GM23338 (cell line): Measurements from ENCODE around the gene MCIDAS. TPM values are rescaled to one million over a fixed set of nuclear protein-coding genes. Genes with fewer than 3 reads are reported as not detected.

Experiments
- ATAC-seq: fragments of 200-7000 bp; cut with Tn5 transposase; 3 replicates; pipeline ENCODE4 v1.9.1; 2020
- DNase-seq: peaks from one replicate; pipeline ENCODE4 v3.0.0-alpha.2; 2015; ENCODE audit warnings: low spot score
- H2AFZ ChIP-seq: fragments of 200-600 bp; sonication (generic); 2 replicates; pipeline ENCODE4 v1.8.0; 2016; ENCODE audit warnings: antibody characterized with exemption, mild to moderate bottlenecking, moderate library complexity
- H3F3A ChIP-seq: fragments of 200-600 bp; sonication (generic); replicated peaks from 2 replicates; pipeline ENCODE4 v1.8.0; 2017; ENCODE audit warnings: antibody characterized with exemption, mixed run types, low read depth
- H3K27ac ChIP-seq: fragments of 200-600 bp; sonication (generic); 2 replicates; pipeline ENCODE4 v1.6.1; 2016; ENCODE audit warnings: low read depth
- H3K27me3 ChIP-seq: fragments of 200-600 bp; sonication (generic); 2 replicates; pipeline ENCODE4 v1.8.0; 2016; ENCODE audit warnings: mild to moderate bottlenecking, mixed run types, moderate library complexity; ENCODE audit not compliant: insufficient read depth
- H3K36me3 ChIP-seq: fragments of 200-600 bp; sonication (generic); 2 replicates; pipeline ENCODE4 v1.8.0; 2016; ENCODE audit warnings: mild to moderate bottlenecking; ENCODE audit not compliant: insufficient read depth
- H3K4me1 ChIP-seq: fragments of 200-600 bp; sonication (generic); 2 replicates; pipeline ENCODE4 v1.8.0; 2016; ENCODE audit warnings: mild to moderate bottlenecking, moderate library complexity; ENCODE audit not compliant: insufficient read depth
- H3K4me2 ChIP-seq: fragments of 200-600 bp; sonication (generic); 2 replicates; pipeline ENCODE4 v1.7.1; 2017; ENCODE audit warnings: mixed run types
- H3K4me3 ChIP-seq: fragments of 200-600 bp; sonication (generic); 2 replicates; pipeline ENCODE4 v1.6.1; 2016; ENCODE audit warnings: mixed run types
- H3K79me2 ChIP-seq: fragments of 200-600 bp; sonication (generic); replicated peaks from 2 replicates; pipeline ENCODE4 v1.8.0; 2017; ENCODE audit warnings: mild to moderate bottlenecking; ENCODE audit not compliant: insufficient read depth
- H3K9me2 ChIP-seq: fragments of 200-600 bp; sonication (generic); 2 replicates; pipeline ENCODE4 v1.8.0; 2017; ENCODE audit not compliant: insufficient read depth
- H4K20me1 ChIP-seq: fragments of 200-600 bp; sonication (generic); replicated peaks from 2 replicates; pipeline ENCODE4 v1.8.0; 2017; ENCODE audit warnings: mild to moderate bottlenecking; ENCODE audit not compliant: insufficient read depth
- H3K27ac Mint-ChIP-seq: 2 replicates; pipeline ENCODE4 v1.8.0; 2020; ENCODE audit warnings: inconsistent platforms, mild to moderate bottlenecking, moderate library complexity, mixed read lengths
- H3K27me3 Mint-ChIP-seq: 3 replicates; pipeline ENCODE4 v1.8.0; 2022; ENCODE audit warnings: low read depth, mild to moderate bottlenecking, moderate library complexity, mixed read lengths, inconsistent platforms; ENCODE audit not compliant: insufficient read depth, poor library complexity
- H3K36me3 Mint-ChIP-seq: 3 replicates; pipeline ENCODE4 v1.8.0; 2021; ENCODE audit warnings: low read depth, mild to moderate bottlenecking, inconsistent platforms, moderate library complexity, mixed read lengths
- H3K4me1 Mint-ChIP-seq: 3 replicates; pipeline ENCODE4 v1.8.0; 2020; ENCODE audit warnings: mild to moderate bottlenecking, inconsistent platforms, mixed read lengths
- H3K4me3 Mint-ChIP-seq: 3 replicates; pipeline ENCODE4 v1.8.0; 2021; ENCODE audit warnings: moderate library complexity, mild to moderate bottlenecking, inconsistent platforms, mixed read lengths
- H3K9me3 Mint-ChIP-seq: 3 replicates; pipeline ENCODE4 v1.8.0; 2020; ENCODE audit warnings: moderate library complexity, mild to moderate bottlenecking, inconsistent platforms, mixed read lengths
- CREB1 ChIP-seq: fragments of 250-450 bp; sonication (Bioruptor Pico); IDR thresholded peaks from 2 replicates; pipeline ENCODE4 v1.5.0; 2020; ENCODE audit warnings: low read depth, mild to moderate bottlenecking, moderate library complexity
- EZH2 ChIP-seq: fragments of 200-600 bp; sonication (generic); IDR thresholded peaks from one replicate; pipeline ENCODE4 v1.8.0; 2017; ENCODE audit warnings: antibody characterized with exemption, mild to moderate bottlenecking, low read depth; ENCODE audit not compliant: unreplicated experiment
- NANOG ChIP-seq: IDR thresholded peaks from 2 replicates; pipeline ENCODE4 v1.6.1; 2016; ENCODE audit warnings: antibody characterized with exemption, borderline replicate concordance
- POLR2AphosphoS5 ChIP-seq: IDR thresholded peaks from 2 replicates; pipeline ENCODE4 v1.6.1; 2016; ENCODE audit warnings: antibody characterized with exemption, low read depth
- ZNF114 ChIP-seq: fragments of 250-450 bp; sonication (Bioruptor Pico); IDR thresholded peaks from 2 replicates; pipeline ENCODE4 v1.5.0; 2020; ENCODE audit warnings: mild to moderate bottlenecking, moderate library complexity
- ZNF331 ChIP-seq: fragments of 250-450 bp; sonication (Bioruptor Pico); IDR thresholded peaks from 2 replicates; pipeline ENCODE4 v1.5.0; 2020; ENCODE audit warnings: low read depth, mild to moderate bottlenecking, moderate library complexity
- polyA plus RNA-seq: library from polyadenylated mRNA; unstranded; fragments of >200 nt; fragmentation: Nextera tagmentation; extraction: Ambion mirVana; gene quantifications from 2 replicates; pipeline ENCODE4 v1.2.1, GENCODE V29; 2016
- total RNA-seq: library from RNA; depleted of rRNA; stranded (reverse); fragments of >200 nt; shearing (Covaris generic); gene quantifications from 2 replicates; pipeline ENCODE4 v1.2.3, GENCODE V29; 2014
- TF ChIP-seq, protein P1 (sequence below): fragments of 250-450 bp; sonication (Bioruptor Pico); IDR thresholded peaks from 2 replicates; pipeline ENCODE4 v1.5.0; 2020; ENCODE audit warnings: mild to moderate bottlenecking, moderate library complexity

Gene MCIDAS
- total and polyA plus RNA-seq, 2 experiments from 2014 or later = not detected

GRCh38 chr5:55173687-55174230, 53.4 kb downstream of the MCIDAS start (continued):
- TF ChIP-seq, protein P1, sequence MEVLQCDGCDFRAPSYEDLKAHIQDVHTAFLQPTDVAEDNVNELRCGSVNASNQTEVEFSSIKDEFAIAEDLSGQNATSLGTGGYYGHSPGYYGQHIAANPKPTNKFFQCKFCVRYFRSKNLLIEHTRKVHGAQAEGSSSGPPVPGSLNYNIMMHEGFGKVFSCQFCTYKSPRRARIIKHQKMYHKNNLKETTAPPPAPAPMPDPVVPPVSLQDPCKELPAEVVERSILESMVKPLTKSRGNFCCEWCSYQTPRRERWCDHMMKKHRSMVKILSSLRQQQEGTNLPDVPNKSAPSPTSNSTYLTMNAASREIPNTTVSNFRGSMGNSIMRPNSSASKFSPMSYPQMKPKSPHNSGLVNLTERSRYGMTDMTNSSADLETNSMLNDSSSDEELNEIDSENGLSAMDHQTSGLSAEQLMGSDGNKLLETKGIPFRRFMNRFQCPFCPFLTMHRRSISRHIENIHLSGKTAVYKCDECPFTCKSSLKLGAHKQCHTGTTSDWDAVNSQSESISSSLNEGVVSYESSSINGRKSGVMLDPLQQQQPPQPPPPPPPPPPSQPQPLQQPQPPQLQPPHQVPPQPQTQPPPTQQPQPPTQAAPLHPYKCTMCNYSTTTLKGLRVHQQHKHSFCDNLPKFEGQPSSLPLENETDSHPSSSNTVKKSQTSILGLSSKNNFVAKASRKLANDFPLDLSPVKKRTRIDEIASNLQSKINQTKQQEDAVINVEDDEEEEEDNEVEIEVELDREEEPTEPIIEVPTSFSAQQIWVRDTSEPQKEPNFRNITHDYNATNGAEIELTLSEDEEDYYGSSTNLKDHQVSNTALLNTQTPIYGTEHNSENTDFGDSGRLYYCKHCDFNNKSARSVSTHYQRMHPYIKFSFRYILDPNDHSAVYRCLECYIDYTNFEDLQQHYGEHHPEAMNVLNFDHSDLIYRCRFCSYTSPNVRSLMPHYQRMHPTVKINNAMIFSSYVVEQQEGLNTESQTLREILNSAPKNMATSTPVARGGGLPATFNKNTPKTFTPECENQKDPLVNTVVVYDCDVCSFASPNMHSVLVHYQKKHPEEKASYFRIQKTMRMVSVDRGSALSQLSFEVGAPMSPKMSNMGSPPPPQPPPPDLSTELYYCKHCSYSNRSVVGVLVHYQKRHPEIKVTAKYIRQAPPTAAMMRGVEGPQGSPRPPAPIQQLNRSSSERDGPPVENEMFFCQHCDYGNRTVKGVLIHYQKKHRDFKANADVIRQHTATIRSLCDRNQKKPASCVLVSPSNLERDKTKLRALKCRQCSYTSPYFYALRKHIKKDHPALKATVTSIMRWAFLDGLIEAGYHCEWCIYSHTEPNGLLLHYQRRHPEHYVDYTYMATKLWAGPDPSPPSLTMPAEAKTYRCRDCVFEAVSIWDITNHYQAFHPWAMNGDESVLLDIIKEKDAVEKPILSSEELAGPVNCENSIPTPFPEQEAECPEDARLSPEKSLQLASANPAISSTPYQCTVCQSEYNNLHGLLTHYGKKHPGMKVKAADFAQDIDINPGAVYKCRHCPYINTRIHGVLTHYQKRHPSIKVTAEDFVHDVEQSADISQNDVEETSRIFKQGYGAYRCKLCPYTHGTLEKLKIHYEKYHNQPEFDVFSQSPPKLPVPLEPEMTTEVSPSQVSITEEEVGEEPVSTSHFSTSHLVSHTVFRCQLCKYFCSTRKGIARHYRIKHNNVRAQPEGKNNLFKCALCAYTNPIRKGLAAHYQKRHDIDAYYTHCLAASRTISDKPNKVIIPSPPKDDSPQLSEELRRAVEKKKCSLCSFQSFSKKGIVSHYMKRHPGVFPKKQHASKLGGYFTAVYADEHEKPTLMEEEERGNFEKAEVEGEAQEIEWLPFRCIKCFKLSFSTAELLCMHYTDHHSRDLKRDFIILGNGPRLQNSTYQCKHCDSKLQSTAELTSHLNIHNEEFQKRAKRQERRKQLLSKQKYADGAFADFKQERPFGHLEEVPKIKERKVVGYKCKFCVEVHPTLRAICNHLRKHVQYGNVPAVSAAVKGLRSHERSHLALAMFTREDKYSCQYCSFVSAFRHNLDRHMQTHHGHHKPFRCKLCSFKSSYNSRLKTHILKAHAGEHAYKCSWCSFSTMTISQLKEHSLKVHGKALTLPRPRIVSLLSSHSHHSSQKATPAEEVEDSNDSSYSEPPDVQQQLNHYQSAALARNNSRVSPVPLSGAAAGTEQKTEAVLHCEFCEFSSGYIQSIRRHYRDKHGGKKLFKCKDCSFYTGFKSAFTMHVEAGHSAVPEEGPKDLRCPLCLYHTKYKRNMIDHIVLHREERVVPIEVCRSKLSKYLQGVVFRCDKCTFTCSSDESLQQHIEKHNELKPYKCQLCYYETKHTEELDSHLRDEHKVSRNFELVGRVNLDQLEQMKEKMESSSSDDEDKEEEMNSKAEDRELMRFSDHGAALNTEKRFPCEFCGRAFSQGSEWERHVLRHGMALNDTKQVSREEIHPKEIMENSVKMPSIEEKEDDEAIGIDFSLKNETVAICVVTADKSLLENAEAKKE (CRISPR knock-in tag) = no peak
- TF ChIP-seq NANOG (no peak), ZNF114 (CRISPR knock-in tag) (no peak)

DNA sequence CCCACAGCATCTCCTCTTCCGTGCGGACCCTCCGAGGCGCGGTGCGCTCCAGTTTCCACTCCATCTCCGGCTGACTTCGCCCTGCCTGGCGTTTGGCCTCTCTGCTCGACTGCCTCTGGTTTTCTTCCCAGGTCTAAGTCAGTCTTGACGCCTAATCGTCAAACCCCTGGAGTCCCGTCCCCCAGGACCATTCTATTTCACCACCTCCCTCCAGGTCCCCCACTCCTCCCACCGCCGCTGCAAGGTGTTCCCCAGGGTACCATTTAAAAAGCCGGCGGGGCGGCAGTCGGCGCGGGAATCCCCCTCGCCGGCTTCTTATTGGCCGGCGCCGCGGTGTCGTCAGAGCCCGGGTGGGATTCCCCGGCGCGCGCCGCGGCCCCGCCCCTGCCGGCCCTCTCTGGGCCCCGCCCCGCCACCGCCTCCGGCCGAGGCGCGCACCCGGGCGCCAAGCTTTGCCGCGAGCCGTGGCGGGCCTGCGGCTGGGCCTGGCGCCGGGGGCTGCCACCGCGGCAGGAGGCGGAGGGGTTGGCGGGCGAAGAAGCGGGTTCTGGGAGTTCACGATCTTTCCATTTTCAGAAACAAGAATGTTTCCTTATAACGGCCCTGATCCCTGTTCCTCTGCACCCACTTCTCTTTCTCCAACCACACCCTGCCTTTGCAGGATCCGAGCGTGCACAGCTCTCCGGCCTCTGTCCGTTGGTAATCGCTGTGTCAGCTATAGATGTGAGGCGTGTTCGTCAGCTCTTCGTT, 54.0 kb downstream of the MCIDAS start, which contains the start of gene CDC20B:
Gene CDC20B, minus strand, starts transcription at position 241 of the 750 bp plus-strand sequence. Its CDS starts 177 bp downstream, at position 64.
- Mint-ChIP-seq H3K9me3 (no peaks in the 10 kb centered on the region), H3K27ac (no peak within 1 kb of the TSS), H3K27me3 (peaks cover 66% of the 10 kb centered on the region), H3K4me1 (peaks cover 28% of the 10 kb centered on the region; the same call in 2 of the 3 replicates), H3K4me3 (peak within 1 kb of the TSS; percentile 76), H3K36me3 (no peaks in the 10 kb centered on the region)
- no peaks in the 10 kb centered on the region for H3K36me3 ChIP-seq
- peak within 1 kb of the TSS; percentile 61 for H3K4me3 ChIP-seq
- H3F3A ChIP-seq = 0 out of 2 replicates have a peak, but pooled peaks cover 3% of the 10 kb centered on the region
- no peaks in the 10 kb centered on the region for H3K9me2 ChIP-seq
- H3K79me2 ChIP-seq = no peaks in the 10 kb centered on the region
- peaks cover 15% of the 10 kb centered on the region; the same call in 1 of the 2 replicates for H4K20me1 ChIP-seq
- peaks cover 14% of the 10 kb centered on the region; the same call in 1 of the 2 replicates for H3K4me1 ChIP-seq
- peaks cover 68% of the 10 kb centered on the region for H3K27me3 ChIP-seq
- ATAC-seq = peak; percentile 56
- peak within 1 kb of the TSS; percentile 83 for H3K4me2 ChIP-seq
- TF ChIP-seq CREB1 (peak; percentile 80), POLR2AphosphoS5 (no peak), EZH2 (peak; percentile 75), ZNF331 (CRISPR knock-in tag) (no peak), NANOG (no peak)
- peak; percentile 91 for DNase-seq
- 0 out of 2 replicates have a peak within 1 kb of the TSS, but pooled peaks have one; percentile 70 for H2AFZ ChIP-seq
- no peak within 1 kb of the TSS for H3K27ac ChIP-seq
